Measurements from ENCODE around the gene DNAJC24. TPM values are rescaled to one million over a fixed set of nuclear protein-coding genes. Genes with fewer than 3 reads are reported as not detected.

DNAJC24 gene
- total and polyA plus RNA-seq, 9 of the 15 experiments (the other 6 are each of a cell fraction or from before 2014, with no cell fraction given): 12.2 to 31.9 (median 16.9) TPM

DNA sequence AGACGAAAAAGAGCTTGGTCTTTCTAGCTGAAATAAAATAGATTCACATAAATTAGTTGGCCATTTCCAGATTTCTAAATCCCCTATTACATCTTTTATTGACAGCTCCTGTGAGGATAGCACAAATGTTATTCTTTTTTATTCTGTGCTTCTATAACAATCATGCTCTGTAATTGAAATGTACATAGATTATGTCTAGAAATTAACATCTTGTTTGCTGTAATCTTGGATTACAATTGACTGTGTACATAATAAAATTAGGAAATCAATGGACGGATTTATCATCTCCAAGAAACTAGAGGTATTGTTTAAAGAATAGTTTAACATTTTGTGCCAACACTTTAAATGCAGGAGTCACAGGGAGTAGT is 108.5 kb downstream of the DNAJC24 start:
- 85% methylated on average over 2 of the region's 2 CpGs for WGBS (ENCODE audit: insufficient coverage, low coverage, missing lambda C conversion rate)
- no peak overlapping the region for H3K9ac ChIP-seq (ENCODE audit: insufficient read depth in 1 of 2, low read depth in 2 of 2, low read length in 2 of 2)
- BruUV-seq (replicated peaks): no TSS peak

More for the DNA sequence above, 108.5 kb downstream of the DNAJC24 start:
- no peaks in the 10 kb centered on the region for H3K4me1 ChIP-seq (replicated peaks in 1 of 2; ENCODE audit: control insufficient read depth in 2 of 2, insufficient read depth in 2 of 2, low read length in 2 of 2)
- ChIA-PET POLR2A (interaction anchor here (0.6 to 0.9 kb wide), 2 partner anchors 18 to 413 kb away, joined by 3 read pairs; no protein-coding TSS in a partner anchor), CTCF (ENCODE audit: low intra/inter-chr PET ratio) (no interaction called here)
- H3K9me3 ChIP-seq (replicated peaks; ENCODE audit: control insufficient read depth, insufficient read depth, low read depth, low read length): no peaks in the 10 kb centered on the region
- H3K4me3 ChIP-seq: no peak overlapping the region
- peaks cover 5% of the 10 kb centered on the region for H3K36me3 ChIP-seq (ENCODE audit: control insufficient read depth, insufficient read depth, low read length)
- FAIRE-seq: no peak
- ATAC-seq: no peak
- no peak overlapping the region for H3K4me2 ChIP-seq (ENCODE audit: insufficient read depth, low read length)
- no peak for DNase-seq (ENCODE audit: extremely low read depth in 1 of 4, low spot score in 3 of 4)
- intact Hi-C loops (cut with micrococcal nuclease) (no loop called here), in situ Hi-C loops (cut with MboI) (no loop called here)
- no peaks in the 10 kb centered on the region for H3K9me1 ChIP-seq (ENCODE audit: control insufficient read depth, insufficient read depth, low read length)
- no peaks in the 10 kb centered on the region for H4K20me1 ChIP-seq (replicated peaks; ENCODE audit: control insufficient read depth, insufficient read depth, low read length)
- no peak overlapping the region for H3K27ac ChIP-seq (ENCODE audit: extremely low read depth, low read depth, low read length)
- TF ChIP-seq, protein P1, sequence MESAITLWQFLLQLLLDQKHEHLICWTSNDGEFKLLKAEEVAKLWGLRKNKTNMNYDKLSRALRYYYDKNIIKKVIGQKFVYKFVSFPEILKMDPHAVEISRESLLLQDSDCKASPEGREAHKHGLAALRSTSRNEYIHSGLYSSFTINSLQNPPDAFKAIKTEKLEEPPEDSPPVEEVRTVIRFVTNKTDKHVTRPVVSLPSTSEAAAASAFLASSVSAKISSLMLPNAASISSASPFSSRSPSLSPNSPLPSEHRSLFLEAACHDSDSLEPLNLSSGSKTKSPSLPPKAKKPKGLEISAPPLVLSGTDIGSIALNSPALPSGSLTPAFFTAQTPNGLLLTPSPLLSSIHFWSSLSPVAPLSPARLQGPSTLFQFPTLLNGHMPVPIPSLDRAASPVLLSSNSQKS (CRISPR knock-in tag; IDR thresholded peaks at IDR 0.05): no peak
- TF ChIP-seq SMARCC2 (IDR thresholded peaks at IDR 0.05; ENCODE audit: low read depth) (no peak), BCOR (IDR thresholded peaks at IDR 0.05) (no peak)
- TF ChIP-seq, protein P2, sequence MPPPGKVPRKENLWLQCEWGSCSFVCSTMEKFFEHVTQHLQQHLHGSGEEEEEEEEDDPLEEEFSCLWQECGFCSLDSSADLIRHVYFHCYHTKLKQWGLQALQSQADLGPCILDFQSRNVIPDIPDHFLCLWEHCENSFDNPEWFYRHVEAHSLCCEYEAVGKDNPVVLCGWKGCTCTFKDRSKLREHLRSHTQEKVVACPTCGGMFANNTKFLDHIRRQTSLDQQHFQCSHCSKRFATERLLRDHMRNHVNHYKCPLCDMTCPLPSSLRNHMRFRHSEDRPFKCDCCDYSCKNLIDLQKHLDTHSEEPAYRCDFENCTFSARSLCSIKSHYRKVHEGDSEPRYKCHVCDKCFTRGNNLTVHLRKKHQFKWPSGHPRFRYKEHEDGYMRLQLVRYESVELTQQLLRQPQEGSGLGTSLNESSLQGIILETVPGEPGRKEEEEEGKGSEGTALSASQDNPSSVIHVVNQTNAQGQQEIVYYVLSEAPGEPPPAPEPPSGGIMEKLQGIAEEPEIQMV (tag; conservative IDR thresholded peaks at IDR 0.05; ENCODE audit: low read depth): no peak
- H2AFZ ChIP-seq (ENCODE audit: low read depth, low read length): no peak overlapping the region
- no peaks in the 10 kb centered on the region for H3K27me3 ChIP-seq (ENCODE audit: control insufficient read depth in 2 of 2, insufficient read depth in 2 of 2, low read length in 2 of 2)
- H3K79me2 ChIP-seq (ENCODE audit: control insufficient read depth, insufficient read depth, low read length): peaks cover 71% of the 10 kb centered on the region

All from K562 (cell line).